ENCODE measurements around the gene EIF4ENIF1.

- TF ChIP-seq CTCF (IDR thresholded peaks at IDR 0.05) = no peak
- no peak for TF ChIP-seq POLR2A (IDR thresholded peaks at IDR 0.05)
These were observed 53.5 kb downstream of the EIF4ENIF1 start for GRCh38 chr22:31436132-31436531.
